GM13976 (cell line): ENCODE data around the gene ZSWIM6.

Source experiments
- DNase-seq: peaks from one replicate; pipeline ENCODE4 v3.0.0; 2012; ENCODE audit warnings: low spot score
- in situ Hi-C: fragments of 300-500 bp; cut with MboI; formaldehyde crosslinking; loops from one replicate; pipeline ENCODE4 v1.12.0; 2022; ENCODE audit warnings: low sequenced_read_pairs, mixed read lengths, inconsistent platforms; ENCODE audit not compliant: unreplicated experiment
- TF ChIP-seq, protein P1 (sequence below): IDR thresholded peaks from 2 replicates; pipeline ENCODE4 v1.5.1; 2012; ENCODE audit warnings: borderline replicate concordance, mild to moderate bottlenecking; ENCODE audit not compliant: insufficient read depth; ENCODE audit errors: extremely low read depth, missing control alignments, control extremely low read depth

ZSWIM6 gene

DNA sequence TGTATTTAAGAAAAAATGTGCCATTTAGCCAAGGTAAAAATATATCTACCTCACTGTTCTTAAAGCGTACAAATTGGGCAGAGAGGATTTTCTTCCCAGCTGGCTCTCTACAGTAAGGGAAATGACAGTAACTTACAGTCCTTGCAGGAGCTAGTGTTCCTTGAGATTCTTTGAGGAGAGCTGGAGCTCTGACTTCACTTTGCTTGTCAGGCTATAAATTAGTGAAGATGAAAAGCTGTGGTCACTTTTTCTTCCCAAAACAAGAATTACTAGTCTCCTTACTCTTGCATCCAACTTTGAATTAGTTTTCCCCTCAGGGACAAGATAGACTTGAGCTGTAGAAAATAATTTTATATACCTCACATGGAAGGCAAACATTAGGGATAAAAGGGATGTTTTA is 129.9 kb downstream of the ZSWIM6 start:
- TF ChIP-seq, protein P1, sequence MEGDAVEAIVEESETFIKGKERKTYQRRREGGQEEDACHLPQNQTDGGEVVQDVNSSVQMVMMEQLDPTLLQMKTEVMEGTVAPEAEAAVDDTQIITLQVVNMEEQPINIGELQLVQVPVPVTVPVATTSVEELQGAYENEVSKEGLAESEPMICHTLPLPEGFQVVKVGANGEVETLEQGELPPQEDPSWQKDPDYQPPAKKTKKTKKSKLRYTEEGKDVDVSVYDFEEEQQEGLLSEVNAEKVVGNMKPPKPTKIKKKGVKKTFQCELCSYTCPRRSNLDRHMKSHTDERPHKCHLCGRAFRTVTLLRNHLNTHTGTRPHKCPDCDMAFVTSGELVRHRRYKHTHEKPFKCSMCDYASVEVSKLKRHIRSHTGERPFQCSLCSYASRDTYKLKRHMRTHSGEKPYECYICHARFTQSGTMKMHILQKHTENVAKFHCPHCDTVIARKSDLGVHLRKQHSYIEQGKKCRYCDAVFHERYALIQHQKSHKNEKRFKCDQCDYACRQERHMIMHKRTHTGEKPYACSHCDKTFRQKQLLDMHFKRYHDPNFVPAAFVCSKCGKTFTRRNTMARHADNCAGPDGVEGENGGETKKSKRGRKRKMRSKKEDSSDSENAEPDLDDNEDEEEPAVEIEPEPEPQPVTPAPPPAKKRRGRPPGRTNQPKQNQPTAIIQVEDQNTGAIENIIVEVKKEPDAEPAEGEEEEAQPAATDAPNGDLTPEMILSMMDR: no peak
- no peak for DNase-seq
- in situ Hi-C loops: no loop called here

DNA sequence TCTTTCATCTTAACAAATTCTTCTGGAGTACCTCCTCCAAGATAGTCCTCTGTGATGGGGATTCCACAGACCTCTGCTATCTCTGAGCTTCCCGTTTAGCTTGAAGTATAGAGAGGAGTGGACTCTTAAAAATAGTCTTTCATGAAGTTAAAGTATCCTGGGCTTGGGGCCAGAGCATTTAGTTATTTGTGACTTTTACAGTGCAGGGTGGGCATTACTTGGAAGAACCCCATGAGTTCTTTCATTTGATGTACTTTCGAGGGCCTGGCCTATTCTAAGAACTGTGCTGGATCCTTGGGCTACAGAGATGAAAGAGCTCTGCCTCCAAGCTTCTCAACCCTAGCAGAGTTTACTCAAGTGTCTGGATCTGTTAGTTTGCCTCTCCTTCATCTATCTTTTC is 131.5 kb downstream of the ZSWIM6 start:
- TF ChIP-seq, protein P1: no peak
- in situ Hi-C loops: no loop called here
- no peak for DNase-seq

DNA sequence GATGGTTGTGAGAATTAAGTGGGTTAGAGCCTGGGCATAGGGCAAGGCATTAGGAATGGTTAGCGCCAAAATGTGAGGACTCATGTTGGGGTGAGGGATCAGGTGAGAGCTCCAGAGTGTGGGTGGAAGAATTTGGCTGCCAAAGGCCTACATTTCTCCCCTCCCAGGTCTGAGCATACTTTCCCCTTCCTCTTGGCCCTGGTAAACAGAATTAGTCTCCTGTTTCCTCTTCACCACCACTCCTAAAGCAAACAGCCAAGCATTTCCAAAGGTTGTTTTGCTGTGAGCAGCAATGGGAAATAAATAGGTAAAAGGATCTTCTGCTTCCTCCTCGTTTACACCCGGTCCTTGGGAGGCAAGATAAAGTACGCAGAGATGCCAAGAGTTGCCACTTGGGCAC is 132.5 kb downstream of the ZSWIM6 start:
- DNase-seq: no peak
- in situ Hi-C loops: no loop called here
- TF ChIP-seq, protein P1: no peak

DNA sequence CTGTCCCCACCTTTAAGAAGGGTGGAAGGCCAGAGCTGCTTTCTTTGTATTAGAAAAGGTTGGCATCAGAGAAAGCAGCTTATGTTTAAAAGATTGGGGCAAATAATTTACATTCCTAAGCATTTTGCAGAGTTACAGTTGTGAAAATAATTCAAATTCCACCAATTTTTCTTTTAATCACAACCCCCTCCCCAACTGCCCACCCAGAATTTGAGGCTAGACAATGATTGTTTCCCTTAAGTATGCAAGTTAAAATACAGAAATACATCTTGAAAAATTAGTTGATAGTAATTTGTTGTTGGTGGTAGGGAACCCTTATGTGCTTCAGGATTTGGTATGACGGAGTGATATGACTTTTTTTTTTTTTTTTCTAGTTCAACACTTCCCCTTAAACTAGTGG is 133.0 kb downstream of the ZSWIM6 start:
- no peak for DNase-seq
- TF ChIP-seq, protein P1: no peak
- in situ Hi-C loops: no loop called here

DNA sequence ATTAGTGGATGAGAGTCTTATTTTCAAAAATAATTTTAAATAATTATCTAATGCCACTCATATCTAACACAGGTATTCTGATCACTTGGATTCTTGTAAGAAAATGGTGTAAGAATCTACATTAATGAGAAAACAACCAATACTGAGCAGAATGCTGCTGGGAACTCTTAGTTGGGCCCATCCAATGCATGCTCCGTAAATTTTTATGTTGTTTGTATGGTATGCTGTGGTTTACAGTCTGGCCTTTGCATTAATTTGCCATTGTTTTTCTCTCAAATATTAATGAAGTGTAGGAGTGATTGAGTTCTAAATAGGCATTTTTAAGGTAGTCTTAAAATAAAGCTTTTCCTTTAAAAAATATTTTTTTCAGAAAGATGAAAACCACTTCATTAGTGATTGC is 133.4 kb downstream of the ZSWIM6 start:
- no peak for DNase-seq
- in situ Hi-C loops: no loop called here
- TF ChIP-seq, protein P1: no peak

DNA sequence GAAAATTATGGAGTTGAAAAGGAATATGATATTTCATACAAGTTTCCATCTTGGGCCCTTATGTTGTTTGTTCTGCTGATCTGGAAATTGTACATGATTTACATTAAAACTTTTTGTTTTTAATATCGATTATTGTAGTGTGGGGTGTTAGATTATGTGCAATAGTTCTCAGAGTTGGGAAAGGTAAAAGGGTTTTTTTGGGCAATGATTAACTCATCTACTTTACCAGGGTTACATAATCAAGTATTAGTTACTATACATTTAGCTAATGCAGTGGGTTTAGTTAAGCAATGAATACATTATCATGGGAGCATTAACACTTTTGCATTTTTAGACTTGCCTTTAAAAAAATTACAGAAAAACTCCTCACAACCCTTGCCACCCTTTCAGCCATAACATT is 134.0 kb downstream of the ZSWIM6 start:
- DNase-seq: no peak
- in situ Hi-C loops: no loop called here
- TF ChIP-seq, protein P1: no peak
